IgD-negative memory B cell (primary cell): ENCODE measurements around the gene NDC1. TPM values are rescaled to one million over a fixed set of nuclear protein-coding genes. Genes with fewer than 3 reads are reported as not detected.
A peak's percentile ranks its signal among the peaks of the same experiment; 100 is the strongest.

Experiments used
- H3K27ac Mint-ChIP-seq, 3 donors: one replicate each; pipeline ENCODE4 v1.8.0; 2020 to 2022; ENCODE audit warnings: mild to moderate bottlenecking in 3 of 3, mixed read lengths in 3 of 3, moderate library complexity in 1 of 3
- H3K27me3 Mint-ChIP-seq: one replicate; pipeline ENCODE4 v1.8.0; 2021; ENCODE audit warnings: mixed read lengths
- H3K36me3 Mint-ChIP-seq: one replicate; pipeline ENCODE4 v1.8.0; 2020; ENCODE audit warnings: mild to moderate bottlenecking, mixed read lengths
- H3K4me1 Mint-ChIP-seq, 3 donors: one replicate each; pipeline ENCODE4 v1.8.0; 2020 to 2022; ENCODE audit warnings: mixed read lengths in 3 of 3, mild to moderate bottlenecking in 1 of 3
- H3K4me3 Mint-ChIP-seq, 4 donors: one replicate each; pipeline ENCODE4 v1.8.0; 2020 to 2022; ENCODE audit warnings: mild to moderate bottlenecking in 4 of 4, mixed read lengths in 4 of 4, moderate library complexity in 3 of 4
- H3K9me3 Mint-ChIP-seq, 3 donors: one replicate each; pipeline ENCODE4 v1.8.0; 2020 to 2021; ENCODE audit warnings: mixed read lengths in 3 of 3, mild to moderate bottlenecking in 1 of 3
- polyA plus RNA-seq: library from polyadenylated mRNA; unstranded; fragments of 300-500 nt; fragmentation: Illumina TruSeq; gene quantifications from one replicate; pipeline ENCODE4 v1.2.3, GENCODE V29; 2021

Gene NDC1
- polyA plus RNA-seq, 1 donor from 2014 or later = 6.8 TPM

DNA sequence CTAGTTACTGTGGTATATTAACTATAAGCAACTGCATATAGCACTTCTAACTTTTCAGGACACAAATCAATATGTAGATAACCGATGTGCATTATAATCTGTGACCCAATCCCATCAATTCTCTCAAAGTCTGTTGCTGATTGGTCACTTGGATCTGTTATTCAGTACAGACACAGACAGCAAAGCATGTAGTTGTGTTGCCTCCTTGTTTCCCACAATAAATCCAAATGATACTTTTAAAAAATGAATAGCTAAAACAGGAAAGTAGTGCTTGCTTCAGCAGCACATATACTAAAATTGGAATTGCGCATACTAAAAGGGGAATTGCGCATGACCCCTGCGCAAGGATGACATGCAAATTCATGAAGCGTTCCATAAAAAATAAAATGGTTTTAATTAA, 28.1 kb downstream of the NDC1 start:
- no peaks in the 10 kb centered on the region for H3K27me3 Mint-ChIP-seq
- no peak overlapping the region for H3K27ac Mint-ChIP-seq
- no peaks in the 10 kb centered on the region for H3K9me3 Mint-ChIP-seq
- peaks cover 12% of the 10 kb centered on the region for H3K36me3 Mint-ChIP-seq
- H3K4me3 Mint-ChIP-seq = no peak overlapping the region
- peaks cover 0 to 4% (median 2%) of the 10 kb centered on the region in 3 donors for H3K4me1 Mint-ChIP-seq

GRCh38 chr1:53807916-53808315, 30.2 kb downstream of the NDC1 start:
- Mint-ChIP-seq H3K4me1 (peaks cover 0 to 4% (median 0%) of the 10 kb centered on the region in 3 donors), H3K9me3 (no peaks in the 10 kb centered on the region), H3K4me3 (no peak overlapping the region), H3K27me3 (no peaks in the 10 kb centered on the region), H3K36me3 (peaks cover 9% of the 10 kb centered on the region), H3K27ac (no peak overlapping the region)

- Mint-ChIP-seq H3K4me1 (no peaks in the 10 kb centered on the region), H3K27ac (no peak overlapping the region), H3K36me3 (peaks cover 4% of the 10 kb centered on the region), H3K4me3 (no peak overlapping the region), H3K27me3 (no peaks in the 10 kb centered on the region), H3K9me3 (no peaks in the 10 kb centered on the region)
These were observed 33.1 kb downstream of the NDC1 start for GRCh38 chr1:53804791-53805505.

- H3K27me3 Mint-ChIP-seq = no peaks in the 10 kb centered on the region
- no peaks in the 10 kb centered on the region for H3K4me1 Mint-ChIP-seq
- H3K4me3 Mint-ChIP-seq = no peak overlapping the region
- H3K9me3 Mint-ChIP-seq = no peaks in the 10 kb centered on the region
- no peak overlapping the region for H3K27ac Mint-ChIP-seq
- peaks cover 7% of the 10 kb centered on the region for H3K36me3 Mint-ChIP-seq
These were observed 33.9 kb downstream of the NDC1 start for GRCh38 chr1:53804181-53804580.

DNA sequence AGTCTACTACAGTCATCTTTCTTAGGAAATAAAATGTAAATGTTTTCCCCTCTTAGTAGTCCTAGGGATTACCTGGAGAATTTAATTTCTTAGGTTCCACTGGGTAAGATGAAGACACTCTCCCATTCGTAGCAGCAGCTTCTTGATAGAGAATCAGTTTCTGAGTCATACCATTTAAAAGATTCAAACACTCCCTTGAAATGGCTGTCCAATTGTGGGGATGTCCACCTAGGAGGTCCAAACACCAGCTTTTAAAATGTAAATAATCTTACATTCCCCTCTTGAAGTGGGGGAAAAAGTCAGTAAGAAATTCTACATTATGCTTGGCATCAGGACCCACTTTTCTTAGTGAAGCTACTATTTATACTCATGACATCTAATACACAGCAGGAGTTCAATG, 37.5 kb downstream of the NDC1 start:
- H3K4me1 Mint-ChIP-seq = peaks cover 0 to 3% (median 0%) of the 10 kb centered on the region in 3 donors
- no peak overlapping the region for H3K27ac Mint-ChIP-seq
- no peaks in the 10 kb centered on the region for H3K9me3 Mint-ChIP-seq
- peaks cover 21% of the 10 kb centered on the region for H3K36me3 Mint-ChIP-seq
- no peaks in the 10 kb centered on the region for H3K27me3 Mint-ChIP-seq
- H3K4me3 Mint-ChIP-seq = no peak overlapping the region

GRCh38 chr1:53799141-53799540, 39.0 kb downstream of the NDC1 start:
- no peaks in the 10 kb centered on the region for H3K9me3 Mint-ChIP-seq
- H3K27me3 Mint-ChIP-seq = no peaks in the 10 kb centered on the region
- no peak overlapping the region for H3K27ac Mint-ChIP-seq
- H3K36me3 Mint-ChIP-seq = peaks cover 25% of the 10 kb centered on the region
- no peak overlapping the region for H3K4me3 Mint-ChIP-seq
- H3K4me1 Mint-ChIP-seq = peaks cover 0 to 3% (median 0%) of the 10 kb centered on the region in 3 donors

GRCh38 chr1:53792806-53793205, 45.3 kb downstream of the NDC1 start:
- Mint-ChIP-seq H3K36me3 (peaks cover 29% of the 10 kb centered on the region), H3K27ac (no peak overlapping the region)

GRCh38 chr1:53787655-53788054, 50.4 kb downstream of the NDC1 start:
- H3K27ac Mint-ChIP-seq = no peak overlapping the region
- no peaks in the 10 kb centered on the region for H3K4me1 Mint-ChIP-seq
- H3K4me3 Mint-ChIP-seq = no peak overlapping the region

More at GRCh38 chr1:53792806-53793205, 45.3 kb downstream of the NDC1 start:
- no peaks in the 10 kb centered on the region for H3K4me1 Mint-ChIP-seq
- no peaks in the 10 kb centered on the region for H3K27me3 Mint-ChIP-seq
- no peak overlapping the region for H3K4me3 Mint-ChIP-seq
- H3K9me3 Mint-ChIP-seq = no peaks in the 10 kb centered on the region

DNA sequence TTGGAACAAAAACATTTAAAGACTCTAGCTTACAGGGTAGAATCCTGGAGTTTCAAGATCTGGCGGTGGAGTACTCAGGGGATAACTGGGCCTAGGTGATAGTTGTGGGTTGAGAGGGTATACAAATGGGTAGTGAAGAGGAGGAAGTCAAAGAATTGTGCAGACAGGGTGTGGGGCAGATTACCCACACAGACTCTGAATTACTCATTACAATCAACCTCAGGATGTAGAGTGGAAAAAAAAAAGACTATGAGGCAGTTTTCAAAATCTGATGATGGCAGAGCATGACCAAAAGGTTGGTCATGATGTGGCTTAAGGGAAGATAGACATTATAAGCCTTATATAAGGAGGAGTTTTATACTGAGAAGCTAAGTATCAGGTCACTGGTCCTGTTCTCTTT, 55.0 kb downstream of the NDC1 start:
- Mint-ChIP-seq H3K4me3 (no peak overlapping the region), H3K9me3 (no peaks in the 10 kb centered on the region), H3K4me1 (no peaks in the 10 kb centered on the region), H3K27me3 (no peaks in the 10 kb centered on the region), H3K36me3 (peaks cover 6% of the 10 kb centered on the region), H3K27ac (peak overlapping the region in 1 of 3 donors; percentile 1)

More at GRCh38 chr1:53787655-53788054, 50.4 kb downstream of the NDC1 start:
- H3K27me3 Mint-ChIP-seq = no peaks in the 10 kb centered on the region
- no peaks in the 10 kb centered on the region for H3K9me3 Mint-ChIP-seq
- peaks cover 12% of the 10 kb centered on the region for H3K36me3 Mint-ChIP-seq

DNA sequence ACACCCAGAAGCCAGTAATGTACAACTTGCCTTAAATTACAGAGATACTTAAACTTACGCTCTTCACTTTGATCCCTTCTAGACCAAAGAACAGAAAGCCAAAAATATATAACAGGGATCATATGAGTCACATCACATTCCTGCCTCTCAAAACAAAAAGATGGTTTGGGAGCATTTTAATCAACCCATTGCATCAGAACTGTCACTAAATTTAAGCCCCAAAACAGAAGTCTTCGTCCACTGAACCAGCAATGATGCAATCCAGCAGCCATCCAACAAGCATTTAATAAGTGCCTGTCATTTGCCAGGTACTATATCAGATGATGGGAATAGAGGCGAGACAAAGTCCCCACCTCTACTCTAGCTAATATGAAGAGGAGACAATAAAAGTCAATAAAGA, 56.4 kb downstream of the NDC1 start:
- no peaks in the 10 kb centered on the region for H3K27me3 Mint-ChIP-seq
- no peaks in the 10 kb centered on the region for H3K9me3 Mint-ChIP-seq
- H3K36me3 Mint-ChIP-seq = peaks cover 6% of the 10 kb centered on the region
- no peak overlapping the region for H3K27ac Mint-ChIP-seq
- H3K4me3 Mint-ChIP-seq = no peak overlapping the region
- H3K4me1 Mint-ChIP-seq = no peaks in the 10 kb centered on the region

DNA sequence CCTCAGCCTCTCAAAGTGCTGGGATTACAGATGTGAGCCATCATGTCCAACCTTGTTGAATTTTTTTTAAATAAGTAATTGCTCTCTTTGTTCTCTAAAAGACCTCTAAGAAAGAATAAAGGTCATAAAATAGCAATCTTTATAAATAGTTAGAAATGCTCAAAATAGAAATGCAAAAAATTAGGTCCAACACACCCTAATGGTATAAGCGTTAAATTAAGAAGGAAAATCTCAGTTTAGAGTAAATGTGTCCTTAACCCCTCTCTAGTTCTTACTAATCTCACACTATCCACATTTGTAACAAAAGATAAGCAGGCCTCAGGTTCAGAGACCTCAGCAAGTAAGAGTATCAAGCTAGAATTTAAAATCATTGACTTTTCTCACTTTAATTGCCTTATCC, 60.8 kb downstream of the NDC1 start:
- Mint-ChIP-seq H3K4me1 (no peaks in the 10 kb centered on the region), H3K27me3 (no peaks in the 10 kb centered on the region), H3K27ac (no peak overlapping the region), H3K9me3 (no peaks in the 10 kb centered on the region), H3K4me3 (no peak overlapping the region), H3K36me3 (peaks cover 10% of the 10 kb centered on the region)

DNA sequence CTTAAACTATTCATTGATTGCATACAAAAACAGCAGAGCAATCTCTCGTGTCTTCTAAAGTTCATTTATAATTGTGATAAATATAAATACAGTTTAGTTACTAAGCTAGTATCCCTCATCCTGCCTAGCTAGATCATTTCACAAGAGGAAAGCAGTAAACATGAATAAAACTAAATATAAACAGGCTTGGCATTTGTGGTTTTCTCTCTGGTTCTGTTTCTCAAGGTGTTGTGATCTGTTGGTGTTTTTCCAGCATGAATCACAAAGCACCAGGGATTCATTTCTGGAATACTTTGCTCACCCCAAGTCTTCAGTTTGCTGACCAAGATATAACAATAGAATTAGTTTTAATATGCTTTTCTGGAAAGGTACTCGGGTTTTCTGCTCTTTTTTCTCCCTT, 66.4 kb downstream of the NDC1 start:
- Mint-ChIP-seq H3K9me3 (no peaks in the 10 kb centered on the region), H3K27me3 (no peaks in the 10 kb centered on the region), H3K36me3 (peaks cover 3% of the 10 kb centered on the region), H3K4me3 (no peak overlapping the region), H3K27ac (no peak overlapping the region), H3K4me1 (peaks cover 0 to 3% (median 0%) of the 10 kb centered on the region in 3 donors)

DNA sequence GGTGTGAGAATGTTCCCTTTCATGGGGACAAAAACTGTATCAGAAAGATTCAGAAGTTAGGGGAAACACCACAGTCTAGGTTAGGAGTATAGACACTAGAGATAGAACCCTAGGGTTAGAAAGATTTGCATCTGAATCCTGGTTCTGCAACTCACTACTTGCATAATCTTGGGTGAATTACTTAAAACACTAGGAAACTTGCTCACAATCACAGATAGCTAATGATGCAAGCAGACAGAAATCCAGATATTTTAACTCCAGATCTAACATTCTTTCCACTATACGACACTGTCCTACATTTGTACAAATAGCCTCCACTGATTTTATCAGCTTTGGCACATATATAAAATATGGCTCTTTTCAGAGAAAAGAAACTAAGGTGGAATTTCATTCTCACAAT, 68.3 kb downstream of the NDC1 start:
- Mint-ChIP-seq H3K9me3 (no peaks in the 10 kb centered on the region), H3K36me3 (peaks cover 1% of the 10 kb centered on the region), H3K4me1 (peaks cover 0 to 3% (median 1%) of the 10 kb centered on the region in 3 donors), H3K27me3 (no peaks in the 10 kb centered on the region), H3K4me3 (no peak overlapping the region), H3K27ac (no peak overlapping the region)

DNA sequence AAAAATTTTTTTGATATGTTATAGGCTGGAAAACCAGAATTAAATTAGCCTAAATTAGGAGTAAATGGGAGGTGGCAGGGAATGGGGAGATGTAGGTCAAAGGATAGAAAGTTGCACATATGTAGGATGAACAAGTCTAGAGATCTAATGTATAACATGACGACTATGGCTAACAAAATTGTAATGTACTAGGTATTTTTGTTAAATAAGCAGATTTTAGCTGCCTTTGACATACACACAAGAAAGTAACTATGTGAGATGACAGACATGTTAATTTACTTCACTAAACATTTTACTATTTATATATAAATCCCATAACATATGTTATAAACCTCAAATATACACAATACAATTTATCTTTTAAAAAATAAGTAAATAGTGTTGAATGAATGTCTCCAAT, 68.9 kb downstream of the NDC1 start:
- H3K27ac Mint-ChIP-seq = no peak overlapping the region
- H3K27me3 Mint-ChIP-seq = no peaks in the 10 kb centered on the region
- H3K4me3 Mint-ChIP-seq = no peak overlapping the region
- H3K36me3 Mint-ChIP-seq = peaks cover 1% of the 10 kb centered on the region
- H3K4me1 Mint-ChIP-seq = peaks cover 0 to 3% (median 1%) of the 10 kb centered on the region in 3 donors
- H3K9me3 Mint-ChIP-seq = no peaks in the 10 kb centered on the region

DNA sequence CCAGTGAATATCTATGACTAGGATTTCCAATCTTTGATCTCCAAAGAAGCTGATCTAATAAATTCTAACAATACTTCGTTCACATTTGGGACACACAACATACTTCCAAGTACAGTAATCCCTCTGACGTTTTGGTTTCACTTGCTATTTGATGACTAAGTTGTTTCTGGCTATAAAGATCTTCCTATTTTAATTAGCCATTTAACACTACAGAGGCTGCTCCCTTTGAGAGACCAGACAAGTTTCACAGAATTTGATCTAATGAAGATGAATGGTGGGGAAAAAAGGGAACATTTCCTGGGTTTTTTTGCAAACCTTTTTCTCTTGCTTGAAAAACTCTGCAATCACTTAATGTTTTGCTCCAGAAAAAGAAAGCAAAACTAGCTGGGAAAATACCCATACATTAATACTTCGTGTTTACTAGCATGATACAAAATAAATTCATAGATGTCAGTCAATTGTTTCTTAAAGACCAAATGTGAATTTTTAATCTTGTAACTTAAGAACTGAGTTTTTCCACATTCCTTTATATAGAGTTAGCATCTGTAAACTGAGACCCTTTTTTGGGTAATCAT, 71.2 kb downstream of the NDC1 start:
- H3K4me1 Mint-ChIP-seq = peaks cover 0 to 3% (median 1%) of the 10 kb centered on the region in 3 donors
- peaks cover 0 to 16% (median 3%) of the 10 kb centered on the region in 3 donors for H3K9me3 Mint-ChIP-seq
- H3K36me3 Mint-ChIP-seq = peaks cover under 1% of the 10 kb centered on the region
- no peak overlapping the region for H3K4me3 Mint-ChIP-seq
- H3K27me3 Mint-ChIP-seq = no peaks in the 10 kb centered on the region
- no peak overlapping the region for H3K27ac Mint-ChIP-seq

DNA sequence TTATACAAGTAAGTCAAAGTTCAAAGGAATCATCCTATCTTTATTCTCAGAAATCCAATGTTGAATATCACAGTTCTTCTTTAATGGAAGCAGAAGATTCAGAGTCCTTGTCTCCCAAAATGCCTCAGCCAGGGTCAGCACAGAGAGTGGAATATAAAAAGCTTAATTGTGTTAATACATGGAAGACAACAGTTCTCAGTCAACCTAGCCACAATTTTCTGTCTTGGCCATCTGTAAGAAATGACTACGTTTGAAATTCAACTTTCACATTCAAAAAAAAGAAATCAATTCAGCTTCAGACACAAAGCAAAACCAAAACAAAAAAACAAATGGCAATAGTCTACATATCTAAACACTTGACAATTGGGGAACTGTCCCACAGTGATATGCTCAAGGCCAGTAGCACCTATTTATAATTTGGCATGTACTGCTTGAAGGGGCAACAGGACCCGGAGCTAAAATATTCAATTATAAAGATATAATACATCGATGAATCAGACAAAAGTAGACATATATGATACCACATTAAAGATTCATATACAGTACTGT, 71.8 kb downstream of the NDC1 start:
- Mint-ChIP-seq H3K4me1 (peaks cover 0 to 3% (median 1%) of the 10 kb centered on the region in 3 donors), H3K27ac (no peak overlapping the region), H3K9me3 (peaks cover 0 to 16% (median 3%) of the 10 kb centered on the region in 3 donors), H3K27me3 (no peaks in the 10 kb centered on the region), H3K4me3 (no peak overlapping the region), H3K36me3 (peaks cover 2% of the 10 kb centered on the region)
